Ecto neural progenitor cell (in vitro differentiated cells): ENCODE measurements around the gene MORC4.

ENCODE experiments used
- DNase-seq: peaks from one replicate; pipeline ENCODE4 v3.0.0-alpha.2; 2018; ENCODE audit warnings: low spot score

Gene MORC4

GRCh38 chrX:107000013-107000515, at the start of gene MORC4:
Gene MORC4 (minus strand): TSS chrX:107000212. CDS start chrX:106999969, 243 bp downstream.
- DNase-seq = peak; percentile 82

- no peak for DNase-seq
Observed at GRCh38 chrX:107047622-107048021, 47.6 kb upstream of the MORC4 start.

DNA sequence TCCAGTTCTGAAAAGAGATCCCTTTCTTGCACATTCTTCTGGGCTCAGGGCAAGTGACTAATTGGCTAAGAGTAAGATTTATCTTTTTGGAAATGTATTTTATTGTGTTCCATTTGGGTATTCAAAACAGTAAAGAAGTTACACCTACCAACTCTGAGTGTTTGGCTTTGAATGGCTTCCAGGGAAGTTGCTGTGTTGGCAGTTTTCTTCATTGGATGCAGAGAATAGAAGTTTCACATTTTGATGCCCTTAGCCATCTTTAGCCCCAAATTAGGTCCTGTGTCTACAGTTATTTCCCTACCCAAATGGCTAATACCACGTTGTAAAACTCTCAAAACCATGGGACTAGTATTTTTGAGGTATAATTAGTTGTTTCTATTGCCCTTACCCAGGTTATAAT, 29.7 kb upstream of the MORC4 start:
- no peak for DNase-seq

- no peak for DNase-seq
Observed at GRCh38 chrX:107025545-107025944, 25.5 kb upstream of the MORC4 start.

GRCh38 chrX:107014936-107015335, 14.9 kb upstream of the MORC4 start:
- no peak for DNase-seq

DNA sequence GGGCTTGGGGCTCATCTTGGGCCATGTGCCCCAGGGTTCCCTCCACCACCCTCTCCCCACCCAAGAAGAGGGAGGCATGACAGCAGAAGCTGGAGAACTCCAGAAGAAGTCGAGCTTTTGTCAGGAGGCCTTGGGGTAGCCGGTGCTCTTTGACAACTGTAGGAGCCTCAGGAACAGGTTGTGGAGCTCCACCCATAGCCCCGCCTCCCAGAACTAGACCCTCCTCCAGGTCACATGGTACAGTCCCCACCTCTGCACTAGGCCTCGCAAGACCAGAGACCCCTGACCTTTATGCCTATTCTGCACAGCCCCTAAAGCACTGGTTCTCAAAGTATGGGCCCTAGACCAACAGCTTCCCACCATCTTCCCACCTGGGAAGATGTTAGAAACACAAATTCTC, 8.0 kb upstream of the MORC4 start:
- DNase-seq = no peak

DNA sequence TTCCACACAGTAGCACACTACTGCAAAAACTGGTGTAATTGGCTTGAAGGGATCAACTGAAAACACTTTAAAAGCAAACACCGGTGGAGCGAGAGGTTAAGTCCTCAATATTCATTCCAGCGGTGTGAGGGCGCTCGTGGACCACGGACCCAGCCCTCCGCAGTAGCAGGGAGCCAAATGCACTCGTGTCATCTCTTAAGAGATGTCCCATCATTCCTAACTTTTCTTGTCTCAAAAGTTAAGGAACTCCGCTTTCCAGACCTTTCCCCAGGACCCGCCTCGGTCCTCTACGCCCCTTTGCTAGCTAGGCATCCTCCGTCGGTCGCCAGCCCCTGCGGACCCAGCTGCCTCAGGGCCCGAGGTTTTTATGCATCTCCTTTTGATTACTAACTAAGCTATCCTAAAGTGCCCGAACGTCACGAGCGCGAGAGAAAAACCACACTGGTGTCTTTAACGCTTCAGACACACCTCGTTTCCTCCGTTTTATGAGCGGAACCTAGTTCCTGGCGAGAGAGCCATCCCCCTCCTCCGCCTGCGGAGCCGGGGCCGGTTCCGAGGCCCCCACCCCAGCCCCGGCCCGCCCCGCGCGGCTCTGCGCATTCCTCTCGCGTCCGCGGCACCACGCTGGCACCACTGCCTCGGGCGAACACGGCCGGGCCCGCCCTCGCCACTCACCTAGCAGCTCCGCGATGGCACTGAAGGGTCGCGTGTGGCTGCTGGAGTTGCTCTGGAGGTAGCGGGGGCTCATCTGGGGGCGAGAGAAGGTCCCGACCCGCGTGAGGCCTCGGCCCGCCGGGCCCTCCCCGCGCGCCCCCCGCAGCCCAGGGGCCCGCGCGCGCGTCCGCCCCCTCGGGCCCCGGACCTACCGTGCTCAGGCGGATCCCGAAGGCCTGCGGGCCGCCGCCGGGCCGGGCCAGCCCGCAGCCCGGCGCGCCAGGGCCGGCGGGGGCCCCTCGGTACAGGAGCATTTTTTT, 723 bp downstream of the MORC4 start:
- DNase-seq = peak; percentile 56

DNA sequence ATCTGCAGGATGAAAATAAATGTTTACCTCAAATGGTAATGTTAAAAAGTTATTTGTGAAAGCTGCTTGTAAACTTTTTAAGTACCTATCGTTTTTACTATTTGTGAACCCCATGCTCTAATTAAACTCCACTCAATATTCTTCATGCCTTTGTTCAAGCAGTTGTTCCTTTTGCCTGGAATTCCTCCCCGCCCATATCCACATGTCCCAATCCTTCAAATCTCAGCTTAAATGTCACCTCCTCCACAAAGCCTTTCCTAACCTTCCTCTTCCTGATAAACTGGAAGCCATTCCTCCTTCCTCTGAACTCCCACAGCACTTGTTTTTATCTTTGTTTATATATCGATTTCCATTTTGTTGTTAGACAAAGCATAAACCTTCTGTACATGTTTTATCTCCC, 2.4 kb downstream of the MORC4 start:
- no peak for DNase-seq

DNA sequence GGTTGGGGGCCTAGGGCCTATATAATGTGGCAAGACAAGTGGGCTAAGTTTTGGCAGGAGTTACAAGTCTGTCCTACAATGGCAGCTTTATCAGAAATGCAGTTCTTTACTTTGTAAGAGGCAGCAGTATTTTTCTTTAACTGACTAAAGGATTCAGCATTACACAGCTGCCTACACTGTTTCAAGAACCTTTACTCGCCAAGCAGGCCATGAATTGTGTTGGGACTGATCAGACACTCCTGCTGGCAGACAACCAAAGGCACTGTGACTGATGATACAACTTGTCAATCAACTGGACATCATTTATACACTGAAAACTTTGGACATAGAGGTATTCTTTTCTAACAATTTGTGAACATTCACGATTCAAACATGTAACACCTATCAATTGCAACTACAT, 4.3 kb downstream of the MORC4 start:
- DNase-seq = no peak

GRCh38 chrX:106987488-106987887, 12.5 kb downstream of the MORC4 start:
- DNase-seq = no peak

- DNase-seq = no peak
Observed at GRCh38 chrX:106980952-106981626, 18.9 kb downstream of the MORC4 start.

DNA sequence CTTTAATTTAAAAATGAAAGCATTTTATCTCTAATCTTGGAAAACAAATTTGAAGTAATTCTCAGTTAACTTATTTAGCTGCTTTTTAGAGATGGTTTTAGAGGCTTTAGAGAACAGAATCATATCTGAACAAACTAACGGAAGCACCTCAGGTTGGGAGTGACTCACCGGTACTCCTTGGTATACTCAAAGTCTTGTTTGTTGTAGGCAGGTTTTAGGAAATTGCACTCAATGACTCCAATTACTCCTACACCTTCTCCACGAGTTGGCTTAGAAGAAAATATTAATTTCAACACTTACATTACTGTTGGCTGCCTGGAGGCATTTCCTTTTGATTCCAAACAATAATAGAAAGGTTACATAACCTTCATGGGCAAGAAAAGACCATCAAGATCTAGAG, 23.6 kb downstream of the MORC4 start:
- DNase-seq = no peak

DNA sequence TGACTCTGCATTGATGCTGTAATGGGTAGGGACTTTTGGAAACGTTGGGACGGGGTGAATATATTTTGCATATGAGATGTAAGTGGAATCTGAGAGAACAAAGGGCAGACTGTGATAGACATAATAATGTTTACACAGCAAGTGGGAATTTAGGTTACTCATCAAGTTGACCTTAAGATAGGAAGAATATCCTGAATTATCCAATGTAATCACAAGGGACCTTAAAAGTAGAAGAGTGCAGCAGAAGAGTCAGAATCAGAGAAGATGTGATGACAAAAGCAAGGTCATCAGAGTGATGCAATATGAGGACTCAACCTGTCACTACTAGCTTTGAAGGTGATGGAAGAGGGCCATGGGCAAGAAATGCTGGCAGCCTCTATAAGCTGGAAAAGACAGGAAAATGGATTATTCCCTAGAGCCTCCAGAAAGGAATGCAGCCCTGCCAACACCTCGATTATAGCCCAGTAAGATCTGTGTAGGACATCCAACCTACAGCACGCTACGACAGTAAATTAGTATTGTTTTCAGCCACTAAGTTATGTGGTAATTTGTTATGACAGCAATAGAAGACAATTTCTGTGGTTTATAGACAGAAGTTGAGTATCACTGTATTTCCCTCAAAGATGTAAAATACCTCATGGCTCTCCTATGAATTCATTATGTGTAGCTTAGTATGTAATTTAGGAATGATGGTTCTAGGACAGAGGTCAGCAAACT, 26.4 kb downstream of the MORC4 start:
- DNase-seq = no peak

- no peak for DNase-seq
Observed at GRCh38 chrX:106972896-106973295, 27.1 kb downstream of the MORC4 start.

DNA sequence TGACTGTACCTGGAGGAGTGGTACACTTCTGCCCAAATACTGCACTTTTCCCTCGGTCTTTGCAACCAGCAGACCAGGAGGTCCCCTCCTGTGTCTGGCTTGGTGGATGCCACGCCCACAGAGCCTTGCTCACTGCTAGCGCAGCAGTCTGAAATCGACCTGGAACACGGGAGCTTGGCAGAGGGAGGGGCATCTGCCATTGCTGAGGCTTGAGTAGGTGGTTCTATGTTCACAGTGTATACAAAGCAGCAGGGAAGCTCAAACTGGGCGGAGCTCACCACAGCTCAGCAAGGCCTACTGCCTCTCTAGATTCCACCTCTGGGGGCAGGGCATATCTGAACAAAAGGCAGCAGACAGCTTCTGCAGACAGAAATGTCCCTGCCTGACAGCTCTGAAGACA, 33.5 kb downstream of the MORC4 start:
- peak; percentile 52 for DNase-seq

- no peak for DNase-seq
Observed at GRCh38 chrX:106964290-106964689, 35.7 kb downstream of the MORC4 start.

GRCh38 chrX:106963111-106963510, 36.9 kb downstream of the MORC4 start:
- no peak for DNase-seq

GRCh38 chrX:106959901-106960300, 40.1 kb downstream of the MORC4 start:
- no peak for DNase-seq

- no peak for DNase-seq
Observed at GRCh38 chrX:106957856-106958255, 42.2 kb downstream of the MORC4 start.

- no peak for DNase-seq
Observed at GRCh38 chrX:106955004-106955772, 44.8 kb downstream of the MORC4 start.

DNA sequence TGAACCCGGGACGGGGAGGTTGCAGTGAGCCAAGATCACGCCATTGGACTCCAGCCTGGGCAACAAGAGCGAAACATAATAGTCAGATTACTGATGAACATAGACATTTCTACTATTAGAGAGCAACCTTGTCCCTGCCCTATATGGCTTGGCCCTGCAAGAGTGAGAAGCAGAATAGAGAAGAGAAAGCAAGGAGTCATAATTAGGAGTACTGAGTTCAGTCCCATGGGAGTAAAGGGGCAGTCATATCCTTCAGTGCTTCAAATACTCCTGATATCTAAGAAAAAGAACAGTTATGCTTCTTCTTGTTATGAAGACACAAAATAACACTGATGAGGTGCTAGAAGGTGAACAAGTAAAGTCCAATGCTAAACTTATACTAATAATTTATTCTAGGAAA, 46.0 kb downstream of the MORC4 start:
- DNase-seq = no peak

- DNase-seq = no peak
Observed at GRCh38 chrX:106952988-106953387, 47.0 kb downstream of the MORC4 start.
